Umbilical cord (tissue), 2 donors: Measurements from ENCODE around the gene KRTAP4-3. TPM values are rescaled to one million over a fixed set of nuclear protein-coding genes. Genes with fewer than 3 reads are reported as not detected.
A peak's percentile ranks its signal among the peaks of the same experiment; 100 is the strongest.
"Not testable (repeated sequence)": the region's sequence is repeated elsewhere in the genome, so short reads cannot be mapped to it uniquely, and the experiment has no call there.

Experiments
- DNase-seq: peaks from one replicate; pipeline ENCODE4 v3.0.0-alpha.2; 2015; ENCODE audit warnings: low spot score
- total RNA-seq: library from RNA; depleted of rRNA; stranded (reverse); fragments of >200 nt; gene quantifications from one replicate; pipeline ENCODE4 v1.2.3, GENCODE V29; 2014; ENCODE audit warnings: low replicate concordance; ENCODE audit not compliant: insufficient read depth

Gene KRTAP4-3
- total RNA-seq, 1 donor from 2014 or later, result 1.4 TPM

- peak; percentile 5 for DNase-seq
Observed at GRCh38 chr17:41119696-41120690, 48.0 kb downstream of the KRTAP4-3 start.

- DNase-seq, result no peak
Observed at GRCh38 chr17:41118721-41119120, 49.3 kb downstream of the KRTAP4-3 start.

GRCh38 chr17:41117846-41118386, 50.1 kb downstream of the KRTAP4-3 start, which contains the start of gene KRTAP4-11:
Gene KRTAP4-11 (minus strand): TSS chr17:41118373. CDS start chr17:41118315, 58 bp downstream.
- DNase-seq, result not testable (repeated sequence)

Other genes starting within 250 kb of the KRTAP4-3 start
- gene KRT23, start 230.6 kb downstream of the KRTAP4-3 start, total RNA-seq, result 24.3 TPM
- 2.4 TPM for gene KRT39, start 201.3 kb downstream of the KRTAP4-3 start, total RNA-seq
- not detected for gene KRT40, start 183.9 kb downstream of the KRTAP4-3 start, total RNA-seq
- gene KRTAP3-3, start 174.1 kb downstream of the KRTAP4-3 start, total RNA-seq, result not detected
- 31.1 TPM for gene KRTAP3-2, start 168.3 kb downstream of the KRTAP4-3 start, total RNA-seq
- gene KRTAP3-1, start 159.1 kb downstream of the KRTAP4-3 start, total RNA-seq, result not detected
- not detected for gene KRTAP1-5, start 141.0 kb downstream of the KRTAP4-3 start, total RNA-seq
- not detected for gene KRTAP1-4, start 138.0 kb downstream of the KRTAP4-3 start, total RNA-seq
- gene KRTAP1-3, start 133.3 kb downstream of the KRTAP4-3 start, total RNA-seq, result not detected
- not detected for gene KRTAP1-1, start 126.8 kb downstream of the KRTAP4-3 start, total RNA-seq
- gene KRTAP2-1, start 120.9 kb downstream of the KRTAP4-3 start, total RNA-seq, result not detected
- 8.4 TPM for gene KRTAP2-2, start 113.0 kb downstream of the KRTAP4-3 start, total RNA-seq
- 20.5 TPM for gene KRTAP2-3, start 108.1 kb downstream of the KRTAP4-3 start, total RNA-seq
- not detected for gene KRTAP2-4, start 102.3 kb downstream of the KRTAP4-3 start, total RNA-seq
- not detected for gene KRTAP4-7, start 84.1 kb downstream of the KRTAP4-3 start, total RNA-seq
- not detected for gene KRTAP4-8, start 70.1 kb downstream of the KRTAP4-3 start, total RNA-seq
- not detected for gene KRTAP4-16, start 66.0 kb downstream of the KRTAP4-3 start, total RNA-seq
- gene KRTAP4-9, start 62.8 kb downstream of the KRTAP4-3 start, total RNA-seq, result not detected
- 3.4 TPM for gene KRTAP4-11, start 49.8 kb downstream of the KRTAP4-3 start, total RNA-seq
- gene KRTAP4-12, start 44.0 kb downstream of the KRTAP4-3 start, total RNA-seq, result not detected
- 1.2 TPM for gene KRTAP4-6, start 27.7 kb downstream of the KRTAP4-3 start, total RNA-seq
- gene KRTAP4-5, start 18.4 kb downstream of the KRTAP4-3 start, total RNA-seq, result 5.5 TPM
- 2.6 TPM for gene KRTAP4-4, start 7.5 kb downstream of the KRTAP4-3 start, total RNA-seq
- gene KRTAP4-2, start 10.0 kb upstream of the KRTAP4-3 start, total RNA-seq, result not detected
- gene KRTAP4-1, start 16.7 kb upstream of the KRTAP4-3 start, total RNA-seq, result 1.9 TPM
- gene KRTAP9-1, start 21.7 kb upstream of the KRTAP4-3 start, total RNA-seq, result 1.4 TPM
- gene KRTAP9-2, start 58.4 kb upstream of the KRTAP4-3 start, total RNA-seq, result not detected
- not detected for gene KRTAP9-3, start 64.2 kb upstream of the KRTAP4-3 start, total RNA-seq
- gene KRTAP9-8, start 69.8 kb upstream of the KRTAP4-3 start, total RNA-seq, result not detected
- 1.2 TPM for gene KRTAP9-4, start 81.5 kb upstream of the KRTAP4-3 start, total RNA-seq
- not detected for gene KRTAP9-9, start 87.2 kb upstream of the KRTAP4-3 start, total RNA-seq
- not detected for gene KRTAP9-6, start 97.2 kb upstream of the KRTAP4-3 start, total RNA-seq
- not detected for gene KRTAP9-7, start 107.5 kb upstream of the KRTAP4-3 start, total RNA-seq
- gene KRTAP29-1, start 134.6 kb upstream of the KRTAP4-3 start, total RNA-seq, result not detected
- not detected for gene KRTAP16-1, start 141.1 kb upstream of the KRTAP4-3 start, total RNA-seq
- gene KRTAP17-1, start 147.5 kb upstream of the KRTAP4-3 start, total RNA-seq, result not detected
- gene KRT33A, start 182.6 kb upstream of the KRTAP4-3 start, total RNA-seq, result 1.4 TPM
- not detected for gene KRT33B, start 201.6 kb upstream of the KRTAP4-3 start, total RNA-seq
- gene KRT34, start 214.1 kb upstream of the KRTAP4-3 start, total RNA-seq, result not detected
- gene KRT31, start 229.4 kb upstream of the KRTAP4-3 start, total RNA-seq, result not detected